HEK293T (cell line): ENCODE results near the gene TGFBR3L.

Experiments used
- ARNT ChIP-seq: fragments of 450-650 bp; IDR thresholded peaks from 2 replicates; pipeline ENCODE4 v1.6.1; 2017; ENCODE audit warnings: mild to moderate bottlenecking
- BHLHE40 ChIP-seq: fragments of 450-650 bp; IDR thresholded peaks from 2 replicates; pipeline ENCODE4 v1.6.1; 2016; ENCODE audit warnings: mild to moderate bottlenecking, moderate library complexity, borderline replicate concordance
- ELF4 ChIP-seq: fragments of 450-650 bp; IDR thresholded peaks from 2 replicates; pipeline ENCODE4 v1.6.1; 2017; ENCODE audit warnings: antibody characterized with exemption
- FOXA1 ChIP-seq: fragments of 450-650 bp; IDR thresholded peaks from 2 replicates; pipeline ENCODE4 v1.6.1; 2016; ENCODE audit warnings: mild to moderate bottlenecking
- FOXK2 ChIP-seq: fragments of 450-650 bp; IDR thresholded peaks from 2 replicates; pipeline ENCODE4 v1.6.1; 2016; ENCODE audit warnings: mild to moderate bottlenecking
- FOXM1 ChIP-seq: fragments of 450-650 bp; IDR thresholded peaks from 2 replicates; pipeline ENCODE4 v1.6.1; 2017; ENCODE audit warnings: mild to moderate bottlenecking, borderline replicate concordance
- HDGF ChIP-seq: fragments of 450-650 bp; IDR thresholded peaks from 2 replicates; pipeline ENCODE4 v1.6.1; 2017; ENCODE audit warnings: antibody characterized with exemption, borderline replicate concordance
- L3MBTL2 ChIP-seq: fragments of 450-650 bp; conservative IDR thresholded peaks from 2 replicates; pipeline ENCODE4 v1.6.1; 2016; ENCODE audit warnings: mild to moderate bottlenecking
- LEF1 ChIP-seq: fragments of 450-650 bp; IDR thresholded peaks from 2 replicates; pipeline ENCODE4 v1.6.1; 2017; ENCODE audit warnings: mild to moderate bottlenecking, borderline replicate concordance
- NFRKB ChIP-seq: fragments of 450-650 bp; IDR thresholded peaks from 2 replicates; pipeline ENCODE4 v1.6.1; 2016; ENCODE audit warnings: mild to moderate bottlenecking, moderate library complexity
- SP1 ChIP-seq: fragments of 450-650 bp; IDR thresholded peaks from 2 replicates; pipeline ENCODE4 v1.6.1; 2017
- SUZ12 ChIP-seq: fragments of 450-650 bp; IDR thresholded peaks from 2 replicates; pipeline ENCODE4 v1.6.1; 2016; ENCODE audit warnings: mild to moderate bottlenecking
- TARDBP ChIP-seq: fragments of 450-650 bp; IDR thresholded peaks from 2 replicates; pipeline ENCODE4 v1.6.1; 2016
- TF ChIP-seq, protein P1 (sequence below): fragments of 450-650 bp; IDR thresholded peaks from 2 replicates; pipeline ENCODE4 v1.6.1; 2016

DNA sequence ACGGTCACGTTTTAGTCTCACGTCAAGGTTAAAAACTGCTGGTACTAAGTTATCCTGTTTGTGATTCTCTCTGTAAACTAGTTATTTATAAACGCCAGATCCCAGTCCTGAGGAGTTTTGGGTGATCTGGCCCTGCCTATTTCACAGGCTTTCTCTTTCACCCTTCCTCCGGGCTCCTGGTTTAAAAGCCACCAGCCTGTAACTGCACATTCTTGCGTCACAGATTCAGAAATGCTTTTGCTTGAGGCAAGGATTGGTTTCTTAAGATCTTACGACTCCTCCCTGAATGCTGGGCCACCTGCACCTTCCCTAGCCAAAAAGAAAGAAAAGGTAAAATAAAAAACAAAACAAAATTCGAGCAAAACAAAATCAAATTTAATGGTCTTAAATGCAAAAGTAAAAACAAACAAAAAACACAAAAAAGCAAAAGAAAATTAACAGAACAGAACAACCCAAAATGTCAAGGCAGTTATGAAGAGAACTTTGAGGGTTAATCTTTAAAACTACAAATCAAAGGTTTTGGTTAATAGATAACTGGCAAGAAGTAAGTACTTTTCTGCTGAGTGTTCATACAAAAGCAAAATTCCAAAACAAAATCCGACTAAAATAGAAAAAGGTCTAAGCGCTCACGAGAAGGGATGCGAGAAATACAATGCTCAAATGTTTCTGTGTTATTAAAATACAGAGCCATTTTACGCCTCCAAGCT lies 47.4 kb downstream of the TGFBR3L start:
- TF ChIP-seq FOXA1 (no peak), TARDBP (no peak), SP1 (no peak), BHLHE40 (no peak), ELF4 (no peak), FOXK2 (no peak), SUZ12 (no peak), FOXM1 (no peak), NFRKB (no peak), LEF1 (no peak), ARNT (no peak), HDGF (no peak), L3MBTL2 (no peak)
- TF ChIP-seq, protein P1, sequence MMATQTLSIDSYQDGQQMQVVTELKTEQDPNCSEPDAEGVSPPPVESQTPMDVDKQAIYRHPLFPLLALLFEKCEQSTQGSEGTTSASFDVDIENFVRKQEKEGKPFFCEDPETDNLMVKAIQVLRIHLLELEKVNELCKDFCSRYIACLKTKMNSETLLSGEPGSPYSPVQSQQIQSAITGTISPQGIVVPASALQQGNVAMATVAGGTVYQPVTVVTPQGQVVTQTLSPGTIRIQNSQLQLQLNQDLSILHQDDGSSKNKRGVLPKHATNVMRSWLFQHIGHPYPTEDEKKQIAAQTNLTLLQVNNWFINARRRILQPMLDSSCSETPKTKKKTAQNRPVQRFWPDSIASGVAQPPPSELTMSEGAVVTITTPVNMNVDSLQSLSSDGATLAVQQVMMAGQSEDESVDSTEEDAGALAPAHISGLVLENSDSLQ: no peak
